ENCODE results near the gene P3H2.

DNA sequence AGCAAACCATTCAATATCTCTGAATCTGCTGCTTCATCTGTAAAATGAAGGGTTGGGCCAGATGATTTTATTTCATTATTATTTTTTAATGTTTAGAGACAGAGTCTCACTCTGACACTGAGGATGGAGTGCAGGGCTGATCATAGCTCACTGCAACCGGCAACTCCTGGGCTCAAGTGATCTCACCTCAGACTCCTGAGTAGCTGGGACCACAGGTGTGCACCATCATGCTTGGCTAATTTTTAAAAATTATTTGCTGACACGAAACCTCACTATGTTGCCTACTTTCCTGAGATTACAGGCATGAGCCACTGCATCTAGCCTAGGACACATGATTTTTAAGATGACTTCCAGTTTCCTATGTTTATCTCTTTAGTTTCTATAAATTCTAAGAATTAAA, 105.8 kb downstream of the P3H2 start:
- TF ChIP-seq, protein P1, sequence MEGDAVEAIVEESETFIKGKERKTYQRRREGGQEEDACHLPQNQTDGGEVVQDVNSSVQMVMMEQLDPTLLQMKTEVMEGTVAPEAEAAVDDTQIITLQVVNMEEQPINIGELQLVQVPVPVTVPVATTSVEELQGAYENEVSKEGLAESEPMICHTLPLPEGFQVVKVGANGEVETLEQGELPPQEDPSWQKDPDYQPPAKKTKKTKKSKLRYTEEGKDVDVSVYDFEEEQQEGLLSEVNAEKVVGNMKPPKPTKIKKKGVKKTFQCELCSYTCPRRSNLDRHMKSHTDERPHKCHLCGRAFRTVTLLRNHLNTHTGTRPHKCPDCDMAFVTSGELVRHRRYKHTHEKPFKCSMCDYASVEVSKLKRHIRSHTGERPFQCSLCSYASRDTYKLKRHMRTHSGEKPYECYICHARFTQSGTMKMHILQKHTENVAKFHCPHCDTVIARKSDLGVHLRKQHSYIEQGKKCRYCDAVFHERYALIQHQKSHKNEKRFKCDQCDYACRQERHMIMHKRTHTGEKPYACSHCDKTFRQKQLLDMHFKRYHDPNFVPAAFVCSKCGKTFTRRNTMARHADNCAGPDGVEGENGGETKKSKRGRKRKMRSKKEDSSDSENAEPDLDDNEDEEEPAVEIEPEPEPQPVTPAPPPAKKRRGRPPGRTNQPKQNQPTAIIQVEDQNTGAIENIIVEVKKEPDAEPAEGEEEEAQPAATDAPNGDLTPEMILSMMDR (IDR thresholded peaks at IDR 0.05 in 2 of 3, conservative IDR thresholded peaks at IDR 0.05 in 1 of 3; ENCODE audit: borderline replicate concordance in 1 of 3, insufficient read depth in 1 of 3, low read depth in 2 of 3, low read length in 2 of 3): no peak
- TF ChIP-seq, protein P2, sequence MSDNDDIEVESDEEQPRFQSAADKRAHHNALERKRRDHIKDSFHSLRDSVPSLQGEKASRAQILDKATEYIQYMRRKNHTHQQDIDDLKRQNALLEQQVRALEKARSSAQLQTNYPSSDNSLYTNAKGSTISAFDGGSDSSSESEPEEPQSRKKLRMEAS (IDR thresholded peaks at IDR 0.05): no peak
- TF ChIP-seq EZH2phosphoT487 (IDR thresholded peaks at IDR 0.05; ENCODE audit: borderline replicate concordance) (no peak), SIN3A (IDR thresholded peaks at IDR 0.05; ENCODE audit: low read depth) (no peak), POLR2A (IDR thresholded peaks at IDR 0.05; ENCODE audit: borderline replicate concordance, extremely low read depth, insufficient read depth, insufficient read length) (no peak), POLR2AphosphoS5 (IDR thresholded peaks at IDR 0.05; ENCODE audit: low read depth, low read length) (no peak), RAD21 (IDR thresholded peaks at IDR 0.05; ENCODE audit: low read depth) (no peak), SP1 (IDR thresholded peaks at IDR 0.05; ENCODE audit: low read depth) (no peak), EZH2 (IDR thresholded peaks at IDR 0.05) (no peak)

Data from HCT116 (cell line).